GM12873 (cell line): Measurements from ENCODE around the gene PLXDC1.

ENCODE experiments used
- TF ChIP-seq, protein P1 (sequence below): IDR thresholded peaks from 2 replicates; pipeline ENCODE4 v1.5.1; 2012; ENCODE audit warnings: low read depth, mild to moderate bottlenecking, moderate library complexity, low read length, control low read depth; ENCODE audit not compliant: insufficient read depth; ENCODE audit errors: missing control alignments

PLXDC1 gene

DNA sequence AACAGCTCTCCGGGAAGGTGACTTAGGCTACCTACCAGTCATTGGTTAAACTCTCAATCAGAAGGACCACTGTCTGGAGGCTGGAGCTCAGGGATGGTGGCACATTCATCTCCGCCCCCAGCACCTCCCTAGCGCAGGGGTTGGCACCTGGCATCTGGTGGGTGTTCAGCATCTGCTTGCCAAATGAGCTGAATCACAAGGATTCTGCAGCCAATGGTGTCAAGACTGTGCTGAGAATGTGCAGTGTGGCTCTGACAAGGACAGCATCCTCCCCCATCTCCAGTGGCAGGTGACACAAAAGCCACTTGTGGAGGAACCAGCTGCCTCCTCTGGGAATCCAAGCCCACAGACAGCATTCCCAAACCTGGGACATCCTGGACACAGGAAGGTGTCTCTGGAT is 35.2 kb downstream of the PLXDC1 start:
- TF ChIP-seq, protein P1, sequence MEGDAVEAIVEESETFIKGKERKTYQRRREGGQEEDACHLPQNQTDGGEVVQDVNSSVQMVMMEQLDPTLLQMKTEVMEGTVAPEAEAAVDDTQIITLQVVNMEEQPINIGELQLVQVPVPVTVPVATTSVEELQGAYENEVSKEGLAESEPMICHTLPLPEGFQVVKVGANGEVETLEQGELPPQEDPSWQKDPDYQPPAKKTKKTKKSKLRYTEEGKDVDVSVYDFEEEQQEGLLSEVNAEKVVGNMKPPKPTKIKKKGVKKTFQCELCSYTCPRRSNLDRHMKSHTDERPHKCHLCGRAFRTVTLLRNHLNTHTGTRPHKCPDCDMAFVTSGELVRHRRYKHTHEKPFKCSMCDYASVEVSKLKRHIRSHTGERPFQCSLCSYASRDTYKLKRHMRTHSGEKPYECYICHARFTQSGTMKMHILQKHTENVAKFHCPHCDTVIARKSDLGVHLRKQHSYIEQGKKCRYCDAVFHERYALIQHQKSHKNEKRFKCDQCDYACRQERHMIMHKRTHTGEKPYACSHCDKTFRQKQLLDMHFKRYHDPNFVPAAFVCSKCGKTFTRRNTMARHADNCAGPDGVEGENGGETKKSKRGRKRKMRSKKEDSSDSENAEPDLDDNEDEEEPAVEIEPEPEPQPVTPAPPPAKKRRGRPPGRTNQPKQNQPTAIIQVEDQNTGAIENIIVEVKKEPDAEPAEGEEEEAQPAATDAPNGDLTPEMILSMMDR, result no peak

DNA sequence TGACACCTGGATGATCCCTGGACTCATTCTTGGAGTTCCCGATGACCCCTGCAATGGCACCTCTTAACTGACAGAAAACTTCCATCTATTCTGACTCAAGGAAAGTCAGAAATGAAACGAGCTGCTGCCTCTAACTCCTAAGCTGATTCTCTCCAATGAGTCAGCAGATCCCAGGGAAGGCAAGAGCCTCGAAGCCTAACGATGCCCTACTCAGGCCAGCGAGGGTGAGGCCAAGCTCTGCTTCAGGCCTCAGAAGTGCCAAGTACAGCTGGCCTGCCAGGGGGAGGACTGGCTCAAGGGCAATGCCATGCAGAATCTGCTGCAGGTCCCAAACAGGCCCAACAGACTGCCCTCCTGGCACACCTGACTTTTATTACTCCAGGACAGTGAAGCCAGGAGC is 36.3 kb downstream of the PLXDC1 start:
- TF ChIP-seq, protein P1, result no peak

DNA sequence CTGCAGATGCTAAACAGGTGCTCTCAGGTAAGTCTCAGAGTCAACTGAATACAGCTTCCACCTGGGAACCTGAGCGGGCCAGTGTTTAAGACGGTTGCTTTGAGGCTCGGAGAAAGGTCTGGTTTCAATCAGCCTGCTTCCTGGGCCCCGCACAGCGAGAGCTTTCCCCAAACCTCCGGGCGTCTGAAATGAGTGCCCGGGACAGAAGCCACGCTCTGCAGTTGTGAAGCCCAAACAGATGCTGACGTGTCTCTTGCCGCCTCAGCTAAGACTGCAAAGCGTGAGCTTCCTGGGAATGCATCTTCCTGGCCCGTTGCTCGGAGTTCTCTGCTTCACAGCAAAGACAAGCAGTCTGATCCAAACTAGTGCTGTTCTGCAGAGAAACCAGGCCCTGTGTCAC is 36.7 kb downstream of the PLXDC1 start:
- TF ChIP-seq, protein P1, result no peak

GRCh38 chr17:39113871-39114270 is 37.6 kb downstream of the PLXDC1 start:
- TF ChIP-seq, protein P1, result no peak

GRCh38 chr17:39110435-39111136 is 40.9 kb downstream of the PLXDC1 start:
- TF ChIP-seq, protein P1, result no peak

GRCh38 chr17:39108461-39109375 is 42.7 kb downstream of the PLXDC1 start:
- TF ChIP-seq, protein P1, result no peak

DNA sequence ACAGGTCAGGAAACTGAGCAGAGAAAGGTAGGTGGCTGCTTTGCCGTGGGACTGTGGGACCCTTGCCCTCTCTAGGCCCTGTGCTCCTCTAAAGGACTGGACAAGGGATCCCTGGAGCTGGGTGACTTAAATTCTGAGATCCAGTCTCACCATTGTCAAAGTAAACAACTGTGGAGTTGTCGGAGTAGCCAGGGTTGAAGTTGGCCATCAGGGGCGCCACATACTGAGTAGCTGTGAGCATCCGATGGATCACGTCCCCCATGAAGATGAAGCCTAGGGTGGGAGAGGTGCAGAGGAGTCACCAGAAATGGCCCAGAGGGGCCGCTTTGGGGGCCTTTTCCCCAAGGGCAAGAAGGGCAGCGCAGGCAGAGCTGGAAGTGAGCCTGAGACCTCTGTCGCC is 43.5 kb downstream of the PLXDC1 start:
- TF ChIP-seq, protein P1, result peak; percentile 12
